T-helper 2 cell (primary cell): ENCODE results near the gene DCAF6.
"Not testable (repeated sequence)": the region's sequence is repeated elsewhere in the genome, so short reads cannot be mapped to it uniquely, and the experiment has no call there.

Source experiments
- DNase-seq, 5 experiments: peaks; one replicate each; pipeline versions ENCODE4 v3.0.0 to v3.0.0-alpha.2; 2012 to 2022
- total RNA-seq, 2 donors: gene quantifications; one replicate each; lab custom pipeline; 2026; lab: John Stamatoyannopoulos, UW

The DCAF6 gene, protein sequence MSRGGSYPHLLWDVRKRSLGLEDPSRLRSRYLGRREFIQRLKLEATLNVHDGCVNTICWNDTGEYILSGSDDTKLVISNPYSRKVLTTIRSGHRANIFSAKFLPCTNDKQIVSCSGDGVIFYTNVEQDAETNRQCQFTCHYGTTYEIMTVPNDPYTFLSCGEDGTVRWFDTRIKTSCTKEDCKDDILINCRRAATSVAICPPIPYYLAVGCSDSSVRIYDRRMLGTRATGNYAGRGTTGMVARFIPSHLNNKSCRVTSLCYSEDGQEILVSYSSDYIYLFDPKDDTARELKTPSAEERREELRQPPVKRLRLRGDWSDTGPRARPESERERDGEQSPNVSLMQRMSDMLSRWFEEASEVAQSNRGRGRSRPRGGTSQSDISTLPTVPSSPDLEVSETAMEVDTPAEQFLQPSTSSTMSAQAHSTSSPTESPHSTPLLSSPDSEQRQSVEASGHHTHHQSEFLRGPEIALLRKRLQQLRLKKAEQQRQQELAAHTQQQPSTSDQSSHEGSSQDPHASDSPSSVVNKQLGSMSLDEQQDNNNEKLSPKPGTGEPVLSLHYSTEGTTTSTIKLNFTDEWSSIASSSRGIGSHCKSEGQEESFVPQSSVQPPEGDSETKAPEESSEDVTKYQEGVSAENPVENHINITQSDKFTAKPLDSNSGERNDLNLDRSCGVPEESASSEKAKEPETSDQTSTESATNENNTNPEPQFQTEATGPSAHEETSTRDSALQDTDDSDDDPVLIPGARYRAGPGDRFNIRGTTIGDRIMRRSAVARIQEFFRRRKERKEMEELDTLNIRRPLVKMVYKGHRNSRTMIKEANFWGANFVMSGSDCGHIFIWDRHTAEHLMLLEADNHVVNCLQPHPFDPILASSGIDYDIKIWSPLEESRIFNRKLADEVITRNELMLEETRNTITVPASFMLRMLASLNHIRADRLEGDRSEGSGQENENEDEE
- total RNA-seq, result 29.9 to 48.4 reads per million in 2 donors

GRCh38 chr1:167936068-167936929 is at the start of gene DCAF6:
Gene DCAF6 (plus strand): TSS chr1:167936683. CDS start chr1:167936912, 229 bp downstream.
- peak; percentile 92 to 99 (median 96) for DNase-seq

- not testable (repeated sequence) for DNase-seq
Measured at GRCh38 chr1:167887187-167887586, 49.3 kb upstream of the DCAF6 start.

GRCh38 chr1:167890400-167890799 is 46.1 kb upstream of the DCAF6 start:
- DNase-seq, result no peak

- no peak for DNase-seq
Measured at GRCh38 chr1:167893798-167894197, 42.7 kb upstream of the DCAF6 start.

DNA sequence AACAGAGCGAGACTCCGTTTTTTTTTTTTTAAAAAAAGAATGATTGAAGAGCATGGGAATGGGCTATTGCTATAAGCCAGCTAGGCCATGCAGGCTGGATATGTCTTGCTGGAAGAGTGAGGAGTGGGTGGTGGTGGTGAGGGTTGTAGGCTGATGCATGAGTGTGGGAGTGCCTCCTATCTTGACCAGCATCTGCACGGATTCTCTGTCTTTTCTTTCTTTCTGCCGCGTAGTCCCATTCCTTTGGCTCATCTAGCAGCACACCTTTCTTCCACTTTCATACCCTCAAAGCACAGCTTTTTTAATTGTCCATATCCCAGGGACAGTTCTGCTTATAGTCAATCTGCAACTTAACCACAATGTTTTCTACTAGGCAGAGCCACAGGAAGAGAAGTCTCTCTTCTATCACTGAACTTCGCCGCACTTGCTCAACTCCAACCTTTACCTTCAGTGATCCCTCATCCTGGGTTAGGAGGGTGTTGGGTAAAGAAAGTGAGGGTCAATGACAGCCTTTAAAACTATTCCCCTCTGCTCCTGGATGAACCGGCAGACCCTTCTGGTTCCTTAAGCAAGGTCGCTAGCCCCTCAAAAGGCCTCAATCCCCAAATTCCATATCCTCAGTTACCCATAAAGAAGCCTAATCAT is 37.8 kb upstream of the DCAF6 start:
- no peak for DNase-seq

DNA sequence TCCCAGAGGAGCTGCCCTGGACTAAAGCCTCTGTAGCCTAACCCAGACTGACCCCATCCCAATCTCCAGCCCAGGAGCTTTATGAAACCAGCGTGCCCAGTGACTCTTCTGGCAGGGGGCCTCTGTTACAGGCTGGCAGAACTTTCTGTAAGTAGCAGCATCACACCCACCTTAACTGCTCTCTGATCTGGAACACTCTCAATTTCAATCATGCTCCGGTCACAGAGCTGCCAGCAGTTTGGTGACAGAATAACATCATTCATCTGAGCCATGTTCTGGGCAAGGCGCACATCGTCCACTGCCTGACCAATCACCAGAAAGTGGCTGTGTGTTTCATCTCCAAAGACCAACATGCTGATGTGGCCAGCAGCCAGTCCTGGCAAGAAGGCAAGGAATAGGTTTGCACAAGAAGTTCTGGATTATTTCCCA is 37.2 kb upstream of the DCAF6 start:
- peak in 1 of 5 experiments; percentile 10 for DNase-seq

DNA sequence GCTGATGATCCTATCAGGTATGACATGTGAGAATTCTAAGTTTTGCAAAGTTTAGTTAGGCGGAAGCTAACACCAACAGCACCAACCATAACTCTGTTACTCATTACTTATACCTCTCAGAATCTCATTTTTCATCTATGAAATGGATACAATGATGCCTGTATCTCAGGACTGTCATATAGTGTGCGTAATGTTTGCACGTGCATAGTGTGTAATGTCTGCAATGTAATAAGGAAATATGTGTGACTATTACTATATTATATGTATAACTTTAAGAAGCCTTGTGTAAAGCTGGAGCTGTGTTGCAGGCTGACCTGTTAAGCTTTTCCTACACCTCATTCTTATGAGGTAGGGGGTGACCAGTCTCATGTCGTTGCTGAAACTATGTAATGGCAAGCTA is 35.6 kb upstream of the DCAF6 start:
- DNase-seq, result no peak

DNA sequence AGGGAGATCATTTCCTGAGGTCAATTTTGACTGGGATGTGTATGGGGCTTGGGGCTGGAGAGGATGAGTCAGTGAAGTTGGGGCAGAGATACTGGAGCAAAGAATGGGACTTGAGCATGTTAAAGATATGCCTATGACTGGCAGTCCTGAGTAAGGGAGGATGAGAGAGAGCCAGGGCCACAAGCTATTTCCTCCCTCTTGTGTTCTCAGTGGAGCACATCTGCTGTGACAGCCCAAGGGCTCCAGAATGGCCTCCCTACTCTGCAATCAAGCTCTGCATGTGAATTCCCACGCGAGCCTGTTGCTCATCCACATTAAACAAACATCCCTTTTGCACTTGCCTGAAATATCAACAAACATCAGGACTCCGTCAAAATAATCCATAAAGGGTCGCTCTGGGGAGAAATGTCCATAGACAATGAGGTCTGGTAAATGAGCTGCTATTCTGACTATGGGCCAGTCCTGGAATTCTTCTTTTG is 31.8 kb upstream of the DCAF6 start:
- no peak for DNase-seq

DNA sequence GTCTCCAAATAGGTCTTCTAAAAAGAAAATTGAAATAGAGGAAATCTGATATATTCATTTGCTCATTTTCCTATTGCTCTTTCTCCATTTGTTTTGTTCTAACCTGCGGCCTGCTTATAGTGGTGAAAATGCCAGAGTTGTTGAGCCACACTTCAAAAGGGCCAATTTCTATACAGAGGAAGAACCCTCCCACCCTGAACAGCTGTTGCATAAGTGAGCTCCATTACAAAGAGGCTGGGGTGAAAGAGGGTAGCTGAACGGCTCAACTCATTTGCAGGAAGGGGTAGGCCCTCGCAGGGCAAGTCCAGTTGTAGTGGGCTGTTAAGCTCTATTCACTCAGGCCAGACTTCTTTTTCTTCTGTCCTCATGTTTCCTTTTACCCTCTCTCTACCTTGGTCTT is 31.3 kb upstream of the DCAF6 start:
- no peak for DNase-seq

DNA sequence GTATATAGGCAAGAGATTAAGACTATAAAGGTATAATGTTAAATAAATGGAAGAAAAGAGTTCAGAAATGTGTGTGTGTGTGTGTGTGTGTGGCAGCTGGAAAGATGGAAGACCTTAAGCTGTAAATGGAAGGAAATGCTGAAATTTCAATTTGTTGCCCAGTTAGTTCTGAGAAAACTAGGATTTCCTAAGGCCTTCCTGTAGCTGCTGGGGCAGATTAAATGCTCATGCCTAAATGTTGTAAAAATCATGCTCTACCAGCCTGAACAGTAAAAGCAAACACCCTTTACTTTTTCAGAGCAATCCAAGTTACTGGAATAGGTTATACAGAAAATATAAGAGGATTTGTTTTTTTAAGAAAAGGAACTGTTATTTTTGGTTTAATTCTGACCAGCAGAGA is 30.8 kb upstream of the DCAF6 start:
- DNase-seq, result no peak

DNA sequence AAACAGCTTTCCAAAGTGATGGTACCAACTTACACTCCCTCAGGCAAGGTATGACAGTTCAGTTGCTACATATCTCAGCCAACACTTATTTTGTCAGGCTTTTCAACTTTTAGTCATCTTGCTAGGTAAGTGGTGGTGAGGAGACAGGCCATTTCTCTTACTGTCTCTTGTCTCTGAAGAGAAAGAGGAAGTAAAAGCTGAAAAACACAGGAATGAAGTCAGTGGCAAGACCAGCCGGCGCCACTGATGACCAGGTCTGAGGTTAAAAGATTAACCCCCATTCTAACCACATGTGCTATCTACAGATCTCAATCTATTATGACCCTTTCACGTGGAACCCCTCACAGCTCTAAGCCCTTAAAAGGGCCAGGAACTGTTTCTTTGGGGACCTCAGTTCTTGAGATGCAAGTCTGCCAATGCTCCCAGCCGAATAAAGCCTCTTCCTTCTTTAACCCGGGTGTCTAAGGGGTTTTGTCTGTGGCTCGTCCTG is 26.7 kb upstream of the DCAF6 start:
- peak in 1 of 5 experiments; percentile 27 for DNase-seq

DNA sequence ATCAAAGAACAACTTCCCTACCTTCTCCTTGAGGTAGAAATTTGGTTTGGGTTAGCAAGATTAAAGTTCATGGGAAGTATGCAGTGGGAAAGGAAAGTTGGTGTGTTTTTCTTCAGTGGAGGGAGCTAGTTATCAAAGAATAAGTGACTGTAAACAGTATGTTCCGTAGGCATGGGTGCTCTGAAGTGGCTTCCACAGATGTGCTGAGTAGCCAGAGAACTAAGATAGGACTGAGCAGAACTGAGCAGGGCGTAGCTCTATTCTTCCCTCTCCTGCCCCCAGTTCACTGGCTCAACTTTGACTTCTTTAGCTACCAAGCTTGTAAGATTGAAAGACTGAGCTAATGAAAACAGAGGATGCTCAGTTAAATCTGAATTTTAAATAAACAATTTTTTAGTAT is 26.0 kb upstream of the DCAF6 start:
- no peak for DNase-seq

DNA sequence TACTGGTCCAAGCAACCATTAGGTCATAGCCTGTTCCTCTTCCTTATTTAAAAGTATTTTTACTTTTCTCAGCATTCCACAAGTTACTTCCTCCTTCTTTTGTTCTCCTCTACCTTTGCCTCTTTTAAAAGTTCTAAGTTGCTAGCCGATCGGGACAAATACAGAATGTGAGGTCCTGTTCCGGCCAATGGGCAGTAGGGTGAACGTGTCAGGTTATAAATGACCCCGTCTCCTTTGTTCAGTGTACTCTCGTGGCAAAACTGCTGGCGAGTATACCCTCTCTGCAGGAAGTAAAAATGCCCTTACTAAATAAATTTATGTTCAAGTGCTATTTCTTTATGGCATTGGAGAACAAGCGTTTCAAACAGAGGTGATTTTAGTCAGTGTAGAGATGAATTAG is 25.1 kb upstream of the DCAF6 start:
- DNase-seq, result no peak

DNA sequence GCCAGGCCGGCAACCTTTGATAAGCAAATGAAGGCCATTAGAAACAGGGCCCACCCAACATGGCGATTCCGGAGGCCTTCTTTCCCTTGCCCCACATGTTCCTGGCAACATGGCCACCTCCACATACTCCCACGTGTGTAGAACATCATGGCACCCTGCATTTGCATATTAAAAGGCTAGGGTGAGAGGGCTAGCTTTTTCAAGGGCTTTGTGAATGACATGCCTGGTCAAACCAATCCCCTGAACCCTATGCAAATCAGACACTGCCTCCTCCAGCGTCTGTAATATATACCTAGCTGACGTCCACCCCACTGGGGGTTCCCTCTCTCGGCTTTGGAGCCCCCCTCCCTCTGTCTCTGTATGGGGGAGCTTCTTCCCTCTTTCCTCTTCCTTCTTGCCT is 24.2 kb upstream of the DCAF6 start:
- DNase-seq, result no peak

- DNase-seq, result no peak
Measured at GRCh38 chr1:167913895-167914496, 22.5 kb upstream of the DCAF6 start, which contains the start of gene ADCY10. Gene ADCY10 (minus strand): TSS chr1:167914134. CDS start chr1:167905140, 8,994 bp downstream.

DNA sequence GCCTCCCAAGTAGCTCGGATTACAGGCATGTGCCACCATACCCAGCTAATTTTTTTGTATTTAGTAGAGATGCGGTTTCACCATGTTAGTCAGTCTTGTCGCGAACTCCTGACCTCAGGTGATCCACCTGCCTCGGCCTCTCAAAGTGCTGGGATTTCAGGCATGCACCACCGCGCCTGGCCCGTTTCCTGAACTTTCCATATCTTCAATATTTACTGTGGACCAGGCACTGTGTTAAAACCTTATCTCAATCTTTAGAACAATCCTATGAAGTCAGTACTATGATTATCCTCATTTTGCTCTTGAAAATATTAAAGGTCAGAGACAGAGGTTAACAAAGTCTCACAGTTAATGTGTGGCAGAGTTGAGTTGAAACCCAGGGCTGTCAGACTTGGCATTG is 20.9 kb upstream of the DCAF6 start:
- no peak for DNase-seq

DNA sequence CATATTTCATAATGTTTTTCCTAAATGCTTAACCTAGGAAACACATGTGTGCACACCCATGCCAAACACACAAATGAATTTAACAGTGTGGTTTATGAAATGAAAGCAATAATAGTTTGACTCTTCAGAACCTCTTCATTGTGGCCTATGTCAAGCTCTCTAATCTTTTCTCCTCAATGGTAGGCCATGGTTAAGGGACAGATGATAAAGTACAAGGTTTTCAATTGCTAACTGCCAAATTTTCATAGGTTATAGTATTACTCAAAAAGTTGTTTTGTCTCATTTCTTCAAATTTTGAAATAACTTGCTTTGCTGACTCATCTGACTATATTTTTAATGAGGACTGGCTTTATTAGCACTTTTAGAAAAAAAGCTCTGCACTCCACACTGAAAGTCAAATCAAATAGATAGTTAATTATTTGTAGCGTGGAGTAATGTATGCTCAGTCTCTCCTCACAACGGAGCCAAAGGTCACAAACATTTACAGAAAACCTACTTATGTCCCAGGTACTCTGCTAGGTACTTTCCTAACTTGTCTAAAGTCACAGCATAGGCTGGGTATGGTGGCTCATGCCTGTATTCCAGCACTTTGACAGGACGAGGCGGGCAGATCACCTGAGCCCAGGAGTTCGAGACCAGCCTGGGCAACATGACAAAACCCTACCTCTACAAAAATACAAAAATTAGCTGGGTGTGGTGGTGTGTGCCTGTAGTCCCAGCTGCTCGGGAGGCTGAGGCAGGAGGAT is 19.5 kb upstream of the DCAF6 start:
- DNase-seq, result no peak

DNA sequence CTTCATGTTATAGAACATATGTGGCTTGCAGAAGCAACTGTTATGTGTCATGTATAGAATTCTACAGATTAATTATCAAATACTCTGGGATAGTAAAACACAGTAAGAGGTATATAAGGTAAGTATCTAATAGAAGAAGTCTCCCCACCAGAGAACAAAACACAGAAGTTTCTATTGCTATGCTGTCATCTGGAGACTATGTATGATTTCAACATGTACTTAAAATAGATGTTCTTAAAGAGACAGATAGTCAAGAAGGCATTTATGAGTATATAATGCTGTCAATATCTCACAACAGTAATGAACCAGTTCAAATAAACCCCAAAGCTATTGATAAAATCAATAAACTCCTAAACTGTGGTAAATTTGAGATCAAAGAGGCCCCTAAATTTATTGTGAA is 14.5 kb upstream of the DCAF6 start:
- DNase-seq, result no peak

DNA sequence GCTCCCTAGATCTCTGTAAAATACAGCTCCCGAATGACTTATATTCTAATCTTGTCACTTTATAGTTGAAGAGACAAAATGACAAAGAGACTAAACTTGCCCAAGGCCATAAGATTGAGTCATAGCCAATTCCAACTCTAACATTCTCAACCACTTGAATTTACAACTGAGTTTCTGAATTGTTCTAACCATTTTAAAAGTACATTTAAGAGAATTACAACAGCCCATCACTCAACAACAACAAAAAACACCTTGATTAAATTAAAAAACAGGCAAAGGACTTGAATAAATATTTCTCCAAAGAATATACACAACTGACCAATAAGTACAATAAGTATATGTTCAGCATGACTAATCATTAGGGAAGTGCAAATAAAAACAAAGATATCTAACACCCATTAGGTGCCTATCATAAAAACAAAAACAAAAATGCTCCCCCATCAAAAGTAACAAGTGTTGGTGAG is 13.8 kb upstream of the DCAF6 start:
- no peak for DNase-seq
